Measurements from ENCODE around the gene CREBBP.

Gene CREBBP

DNA sequence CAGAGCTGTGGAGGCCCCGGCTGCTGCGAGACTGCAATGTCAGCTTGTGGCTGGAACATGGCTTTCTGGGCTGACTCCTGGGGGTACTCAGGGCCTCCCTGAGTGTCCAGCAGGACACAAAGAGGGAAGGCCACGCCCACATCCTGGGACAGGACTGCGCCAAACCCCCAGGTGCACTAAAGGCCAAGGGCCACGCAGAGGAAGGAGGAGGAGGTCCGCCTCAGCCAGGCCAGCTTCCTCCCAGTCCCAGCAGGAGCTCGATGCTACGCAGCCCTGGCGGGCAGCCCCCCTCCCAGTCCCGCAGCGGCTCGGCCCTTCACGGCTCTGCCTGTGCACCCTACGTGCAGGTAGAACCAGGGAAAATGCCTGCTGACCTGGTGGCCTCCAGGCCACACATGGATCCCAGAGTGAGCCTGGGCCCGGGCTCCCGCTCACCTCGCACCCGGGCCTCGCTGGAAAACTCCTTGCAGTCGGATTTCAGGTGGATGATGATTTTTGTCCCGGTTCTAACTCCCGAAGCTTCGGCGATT is 204.8 kb downstream of the CREBBP start:
- H3K27ac ChIP-seq (ENCODE audit: low read length, poor library complexity, severe bottlenecking), result no peak overlapping the region
- no peak overlapping the region for H4K91ac ChIP-seq (ENCODE audit: low read length)
- H3K23ac ChIP-seq (ENCODE audit: low read length in 2 of 2), result no peak overlapping the region
- H2BK12ac ChIP-seq (ENCODE audit: low read length in 2 of 2), result no peak overlapping the region
- no peaks in the 10 kb centered on the region for H3K79me1 ChIP-seq (replicated peaks; ENCODE audit: low read length, poor library complexity, severe bottlenecking)
- H3K9me3 ChIP-seq (ENCODE audit: control insufficient read depth, low read length), result no peaks in the 10 kb centered on the region
- H3K27me3 ChIP-seq (ENCODE audit: control insufficient read depth in 1 of 2, insufficient read depth in 1 of 2, low read length in 2 of 2), result no peaks in the 10 kb centered on the region
- H3K4me1 ChIP-seq (ENCODE audit: control insufficient read depth, insufficient read depth, low read depth, low read length), result peaks cover 6% of the 10 kb centered on the region
- H3K9ac ChIP-seq (ENCODE audit: low read length), result no peak overlapping the region
- H2BK5ac ChIP-seq (ENCODE audit: low read depth, low read length, poor library complexity, severe bottlenecking), result no peak overlapping the region
- no peak overlapping the region for H2AFZ ChIP-seq (ENCODE audit: low read depth, low read length)
- H3K4me2 ChIP-seq (ENCODE audit: low read length, poor library complexity, severe bottlenecking), result no peak overlapping the region
- no peak overlapping the region for H3K14ac ChIP-seq (ENCODE audit: low read length in 2 of 2)
- H3K18ac ChIP-seq (ENCODE audit: low read depth in 1 of 2, low read length in 2 of 2), result no peak overlapping the region
- no peak for DNase-seq
- 95% methylated on average over 24 of the region's 24 CpGs for WGBS
- H2BK120ac ChIP-seq (ENCODE audit: low read depth, low read length), result no peak overlapping the region
- H4K8ac ChIP-seq (ENCODE audit: low read length), result no peak overlapping the region
- peak overlapping the region; percentile 57 for H2BK15ac ChIP-seq (ENCODE audit: low read depth, poor library complexity, severe bottlenecking)
- H3K36me3 ChIP-seq (ENCODE audit: control insufficient read depth in 1 of 2, insufficient read depth in 2 of 2, low read depth in 1 of 2, low read length in 2 of 2), result peaks cover 75 to 87% of the 10 kb centered on the region in 2 experiments
- no peak overlapping the region for H3K4ac ChIP-seq (ENCODE audit: low read depth in 1 of 2, low read length in 2 of 2)
- H2AK5ac ChIP-seq (ENCODE audit: low read length, severe bottlenecking), result no peak overlapping the region
- H3K4me3 ChIP-seq (ENCODE audit: insufficient read depth in 1 of 2, low read depth in 1 of 2, low read length in 2 of 2), result no peak overlapping the region
